Kidney (tissue), 14 donors: ENCODE measurements around the gene GCSAML. TPM values are rescaled to one million over a fixed set of nuclear protein-coding genes. Genes with fewer than 3 reads are reported as not detected.
"Not testable (repeated sequence)": the region's sequence is repeated elsewhere in the genome, so short reads cannot be mapped to it uniquely, and the experiment has no call there.

ENCODE experiments used
- DNase-seq, 5 donors: peaks; one replicate each; pipeline ENCODE4 v3.0.0-alpha.2; 2013 to 2020
- FAIRE-seq: peaks from 2 replicates; lab custom pipeline; 2012; peaks lifted over from hg19 to GRCh38; lab: Jason Lieb, UNC
- H3K27ac ChIP-seq, 2 donors: one replicate each; pipeline ENCODE4 v1.7.0; 2013; ENCODE audit warnings: low read depth in 2 of 2, low read length in 2 of 2, inconsistent platforms in 1 of 2
- H3K27me3 ChIP-seq: one replicate; pipeline ENCODE4 v1.7.1; 2013; ENCODE audit warnings: low read length, inconsistent platforms; ENCODE audit not compliant: control insufficient read depth, insufficient read depth
- H3K36me3 ChIP-seq, 3 donors: one replicate each; pipeline versions ENCODE4 v1.7.0 to v1.7.1; 2013; ENCODE audit warnings: low read length in 3 of 3, control low read depth in 1 of 3, inconsistent platforms in 1 of 3; ENCODE audit not compliant: insufficient read depth in 3 of 3, control insufficient read depth in 2 of 3
- H3K4me1 ChIP-seq, 3 donors: one replicate each; pipeline versions ENCODE4 v1.7.0 to v1.7.1; 2013; ENCODE audit warnings: low read length in 3 of 3, inconsistent platforms in 1 of 3, low read depth in 1 of 3; ENCODE audit not compliant: control insufficient read depth in 2 of 3, insufficient read depth in 2 of 3
- H3K4me3 ChIP-seq, 3 donors: one replicate each; pipeline versions ENCODE4 v1.7.0 to v1.8.1; 2013; ENCODE audit warnings: low read length in 3 of 3, control low read depth in 1 of 3, inconsistent platforms in 1 of 3
- H3K9ac ChIP-seq, 3 donors: one replicate each; pipeline versions ENCODE4 v1.7.0 to v1.7.1; 2013; ENCODE audit warnings: low read length in 3 of 3, control low read depth in 1 of 3, inconsistent platforms in 1 of 3
- H3K9me3 ChIP-seq, 3 donors: one replicate each; pipeline versions ENCODE4 v1.7.0 to v1.7.1; 2013; ENCODE audit warnings: low read length in 3 of 3, control low read depth in 1 of 3, inconsistent platforms in 1 of 3; ENCODE audit not compliant: control insufficient read depth in 2 of 3, insufficient read depth in 1 of 3
- intact Hi-C: fragments of 100-400 bp; cut with DNase I; formaldehyde crosslinking; loops from one replicate; pipeline ENCODE4 v1.11.1; 2022
- polyA plus RNA-seq: library from polyadenylated mRNA; stranded (reverse); fragments of 350-450 nt; fragmentation: Illumina TruSeq; extraction: RNeasy Lipid Tissue Mini Kit (QIAGEN cat#74804); gene quantifications from one replicate; pipeline ENCODE4 v1.2.3, GENCODE V29; 2014; ENCODE audit warnings: low read depth, low replicate concordance; ENCODE audit not compliant: insufficient read depth
- total RNA-seq: library from RNA; stranded (reverse); fragmentation: NEBNext Ultra II Directional; extraction: Animal tissue kit (Norgen Biotek cat#: 25700); gene quantifications from one replicate; pipeline ENCODE4 v1.2.1, GENCODE V29; 2021
- TF ChIP-seq, protein P1 (sequence below): IDR thresholded peaks from 3 replicates; pipeline ENCODE4 v1.5.1; 2012; ENCODE audit warnings: mild to moderate bottlenecking, moderate library complexity, borderline replicate concordance; ENCODE audit not compliant: insufficient read depth; ENCODE audit errors: extremely low read depth
- donor health status: control.
- donor health status: control.
- donor health status: control.
- donor health status: control.
- donor health status: control.
- donor health status: DM: yes; HTN: yes; CAD: no.
- donor health status: Normal renal cell carcinoma (clear cell type).

GCSAML gene
- total and polyA plus RNA-seq, 2 donors from 2014 or later = 1.8 TPM; not detected in 1

DNA sequence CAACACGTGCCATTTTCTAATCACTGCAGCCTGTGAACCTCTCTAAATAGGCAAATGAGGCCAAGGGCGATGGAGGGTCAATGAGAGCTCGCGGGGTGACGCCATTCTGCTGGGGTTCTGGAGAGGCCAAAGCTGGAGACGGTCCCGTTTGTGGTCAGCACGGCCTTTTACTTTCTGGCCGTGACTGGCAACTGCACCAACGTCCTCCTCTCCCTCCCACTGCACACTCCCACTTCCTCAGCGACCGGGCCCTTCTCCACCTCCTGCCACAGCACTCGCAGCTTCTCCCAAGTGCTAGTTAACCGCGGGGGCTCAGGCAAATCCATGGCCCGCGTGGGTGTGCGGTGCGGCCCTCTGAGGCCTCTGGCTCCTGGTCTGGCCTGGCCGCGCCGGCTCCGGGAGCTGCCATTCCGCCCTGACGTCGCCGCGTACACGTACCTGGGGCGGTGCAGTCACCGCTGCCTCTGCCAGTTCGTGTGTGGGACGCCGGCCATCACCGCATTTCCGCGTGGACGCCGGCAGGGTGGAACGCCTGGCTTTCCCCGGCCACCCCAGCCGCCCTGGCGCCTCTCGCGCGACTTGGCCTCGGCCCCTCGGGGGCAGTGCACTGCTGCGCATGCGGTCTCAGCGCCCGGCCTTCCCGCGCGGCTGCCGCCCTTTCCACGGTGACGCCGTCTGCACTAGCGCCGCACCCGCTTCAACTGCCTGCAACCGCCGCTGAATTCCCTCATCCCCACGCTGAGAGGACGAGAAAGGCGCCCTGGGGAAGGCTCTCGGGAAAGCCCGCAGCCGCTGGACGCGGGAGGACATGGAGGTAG is 30.9 kb upstream of the GCSAML start:
- Histone ChIP-seq H3K9me3 (peaks cover 0 to 2% (median 0%) of the 10 kb centered on the region in 3 donors), H3K27me3 (no peaks in the 10 kb centered on the region), H3K36me3 (no peaks in the 10 kb centered on the region), H3K27ac (no peak overlapping the region), H3K9ac (no peak overlapping the region), H3K4me3 (no peak overlapping the region), H3K4me1 (no peaks in the 10 kb centered on the region)
- peak; percentile 5 to 73 (median 16) for DNase-seq
- intact Hi-C loops = no loop called here
- FAIRE-seq = no peak
- TF ChIP-seq, protein P1, sequence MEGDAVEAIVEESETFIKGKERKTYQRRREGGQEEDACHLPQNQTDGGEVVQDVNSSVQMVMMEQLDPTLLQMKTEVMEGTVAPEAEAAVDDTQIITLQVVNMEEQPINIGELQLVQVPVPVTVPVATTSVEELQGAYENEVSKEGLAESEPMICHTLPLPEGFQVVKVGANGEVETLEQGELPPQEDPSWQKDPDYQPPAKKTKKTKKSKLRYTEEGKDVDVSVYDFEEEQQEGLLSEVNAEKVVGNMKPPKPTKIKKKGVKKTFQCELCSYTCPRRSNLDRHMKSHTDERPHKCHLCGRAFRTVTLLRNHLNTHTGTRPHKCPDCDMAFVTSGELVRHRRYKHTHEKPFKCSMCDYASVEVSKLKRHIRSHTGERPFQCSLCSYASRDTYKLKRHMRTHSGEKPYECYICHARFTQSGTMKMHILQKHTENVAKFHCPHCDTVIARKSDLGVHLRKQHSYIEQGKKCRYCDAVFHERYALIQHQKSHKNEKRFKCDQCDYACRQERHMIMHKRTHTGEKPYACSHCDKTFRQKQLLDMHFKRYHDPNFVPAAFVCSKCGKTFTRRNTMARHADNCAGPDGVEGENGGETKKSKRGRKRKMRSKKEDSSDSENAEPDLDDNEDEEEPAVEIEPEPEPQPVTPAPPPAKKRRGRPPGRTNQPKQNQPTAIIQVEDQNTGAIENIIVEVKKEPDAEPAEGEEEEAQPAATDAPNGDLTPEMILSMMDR = no peak

DNA sequence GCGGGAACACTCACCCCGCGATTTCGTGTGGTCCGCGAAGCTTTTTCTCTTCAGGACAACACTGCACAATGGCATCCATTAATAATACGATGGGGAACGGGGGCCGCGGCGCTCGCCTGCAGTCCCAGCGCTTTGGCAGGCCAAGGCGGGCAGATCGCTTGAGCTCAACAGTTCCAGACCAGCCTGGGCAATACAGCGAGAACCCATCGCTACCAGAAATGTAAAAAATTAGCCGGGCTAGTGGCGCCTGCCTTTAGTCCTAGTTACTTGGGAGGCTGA is 30.4 kb upstream of the GCSAML start:
- TF ChIP-seq, protein P1 = no peak
- Histone ChIP-seq H3K27me3 (no peaks in the 10 kb centered on the region), H3K27ac (no peak overlapping the region), H3K9ac (no peak overlapping the region), H3K4me1 (no peaks in the 10 kb centered on the region), H3K36me3 (no peaks in the 10 kb centered on the region), H3K4me3 (no peak overlapping the region), H3K9me3 (peaks cover 0 to 2% (median 0%) of the 10 kb centered on the region in 3 donors)
- intact Hi-C loops = no loop called here
- no peak for DNase-seq
- no peak for FAIRE-seq

DNA sequence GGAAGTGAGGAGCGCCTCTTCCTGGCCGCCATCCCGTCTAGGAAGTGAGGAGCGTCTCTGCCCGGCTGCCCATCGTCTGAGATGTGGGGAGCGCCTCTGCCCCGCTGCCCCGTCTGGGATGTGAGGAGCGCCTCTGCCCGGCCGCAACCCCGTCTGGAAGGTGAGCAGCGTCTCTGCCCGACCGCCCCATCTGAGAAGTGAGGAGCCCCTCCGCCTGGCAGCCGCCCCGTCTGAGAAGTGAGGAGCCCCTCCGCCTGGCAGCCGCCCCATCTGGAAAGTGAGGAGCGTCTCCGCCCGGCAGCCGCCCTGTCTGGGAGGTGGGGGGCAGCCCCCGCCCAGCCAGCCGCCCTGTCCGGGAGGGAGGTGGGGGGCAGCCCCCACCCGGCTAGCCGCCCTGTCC is 27.0 kb upstream of the GCSAML start:
- H3K27me3 ChIP-seq, H3K4me3 ChIP-seq, H3K36me3 ChIP-seq, FAIRE-seq, H3K27ac ChIP-seq, intact Hi-C loops, H3K4me1 ChIP-seq, H3K9ac ChIP-seq, H3K9me3 ChIP-seq: not testable (repeated sequence)
- peak in 1 of 5 donors; percentile 56 for DNase-seq

DNA sequence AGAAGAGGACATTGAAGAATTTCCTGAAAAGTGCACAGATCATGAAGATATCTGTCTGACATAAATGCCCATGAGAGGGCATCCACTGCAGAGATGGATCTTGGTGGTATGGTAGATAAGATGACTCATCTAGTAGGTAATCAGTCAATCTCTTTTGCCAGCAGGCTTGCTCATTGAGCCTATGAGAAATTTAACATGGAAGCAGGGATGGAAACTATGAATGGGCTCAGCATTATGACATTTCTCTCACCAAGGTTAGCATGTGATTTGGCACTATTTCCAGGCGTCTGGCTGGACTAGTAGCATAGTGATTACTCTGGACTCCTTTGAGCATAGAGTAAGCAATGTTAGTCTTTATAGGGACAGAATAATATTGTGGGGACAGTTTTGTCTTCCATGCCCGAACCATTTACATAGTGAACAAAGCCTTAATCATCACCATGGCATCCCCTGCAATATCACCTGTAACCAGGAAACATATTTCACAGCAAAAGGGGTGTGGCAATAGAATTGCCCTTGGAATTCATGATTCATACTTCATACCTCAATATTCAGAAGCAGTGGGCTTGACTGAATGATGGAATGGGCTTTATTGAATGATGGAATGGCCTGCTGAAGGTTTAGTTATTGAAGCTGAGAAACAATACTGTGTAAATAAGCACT is 20.0 kb upstream of the GCSAML start:
- Histone ChIP-seq H3K9me3 (peaks cover 0 to 6% (median 2%) of the 10 kb centered on the region in 3 donors), H3K27ac (no peak overlapping the region), H3K4me3 (no peak overlapping the region), H3K4me1 (no peaks in the 10 kb centered on the region), H3K9ac (no peak overlapping the region), H3K27me3 (no peaks in the 10 kb centered on the region), H3K36me3 (no peaks in the 10 kb centered on the region)
- TF ChIP-seq, protein P1 = no peak
- DNase-seq (no peak), FAIRE-seq (no peak)
- intact Hi-C loops = no loop called here
